ENCODE data around the gene SLCO2B1.

The SLCO2B1 gene

GRCh38 chr11:75135021-75135650 lies 15.8 kb upstream of the SLCO2B1 start:
- no peak for DNase-seq (ENCODE audit: low read depth, low spot score)
- TF ChIP-seq, protein P1, sequence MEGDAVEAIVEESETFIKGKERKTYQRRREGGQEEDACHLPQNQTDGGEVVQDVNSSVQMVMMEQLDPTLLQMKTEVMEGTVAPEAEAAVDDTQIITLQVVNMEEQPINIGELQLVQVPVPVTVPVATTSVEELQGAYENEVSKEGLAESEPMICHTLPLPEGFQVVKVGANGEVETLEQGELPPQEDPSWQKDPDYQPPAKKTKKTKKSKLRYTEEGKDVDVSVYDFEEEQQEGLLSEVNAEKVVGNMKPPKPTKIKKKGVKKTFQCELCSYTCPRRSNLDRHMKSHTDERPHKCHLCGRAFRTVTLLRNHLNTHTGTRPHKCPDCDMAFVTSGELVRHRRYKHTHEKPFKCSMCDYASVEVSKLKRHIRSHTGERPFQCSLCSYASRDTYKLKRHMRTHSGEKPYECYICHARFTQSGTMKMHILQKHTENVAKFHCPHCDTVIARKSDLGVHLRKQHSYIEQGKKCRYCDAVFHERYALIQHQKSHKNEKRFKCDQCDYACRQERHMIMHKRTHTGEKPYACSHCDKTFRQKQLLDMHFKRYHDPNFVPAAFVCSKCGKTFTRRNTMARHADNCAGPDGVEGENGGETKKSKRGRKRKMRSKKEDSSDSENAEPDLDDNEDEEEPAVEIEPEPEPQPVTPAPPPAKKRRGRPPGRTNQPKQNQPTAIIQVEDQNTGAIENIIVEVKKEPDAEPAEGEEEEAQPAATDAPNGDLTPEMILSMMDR (IDR thresholded peaks at IDR 0.05; ENCODE audit: low read depth, low read length): no peak
- in situ Hi-C loops (cut with HindIII; ENCODE audit: low sequenced_read_pairs): no loop called here
- no peak overlapping the region for H3K4me3 ChIP-seq (ENCODE audit: low read depth, low read length)

DNA sequence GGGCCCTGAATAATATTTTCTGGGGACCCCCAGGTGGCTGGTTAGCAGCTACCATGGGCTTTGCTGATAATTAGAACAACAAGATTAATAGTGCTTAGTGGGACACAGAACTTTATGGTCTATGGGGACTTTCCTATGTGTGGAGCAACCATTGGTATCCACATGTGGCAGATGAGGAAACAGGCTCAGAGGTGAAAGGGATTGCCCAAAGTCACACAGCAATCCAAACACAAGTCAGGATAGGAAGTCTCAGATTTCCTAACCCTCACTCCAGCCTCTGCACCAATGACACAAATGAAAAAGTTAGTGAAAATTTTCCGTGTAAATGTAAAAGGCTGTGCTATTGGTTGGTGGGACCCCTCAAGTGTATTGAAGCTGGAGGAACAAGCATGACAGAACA lies 15.3 kb upstream of the SLCO2B1 start:
- DNase-seq (ENCODE audit: low read depth, low spot score): no peak
- TF ChIP-seq, protein P1 (IDR thresholded peaks at IDR 0.05; ENCODE audit: low read depth, low read length): no peak
- H3K4me3 ChIP-seq (ENCODE audit: low read depth, low read length): no peak overlapping the region
- in situ Hi-C loops (cut with HindIII; ENCODE audit: low sequenced_read_pairs): no loop called here

- DNase-seq (ENCODE audit: low read depth, low spot score): peak; percentile 14
- H3K4me3 ChIP-seq (ENCODE audit: low read depth, low read length): no peak overlapping the region
- TF ChIP-seq, protein P1 (IDR thresholded peaks at IDR 0.05; ENCODE audit: low read depth, low read length): peak; percentile 96
- in situ Hi-C loops (cut with HindIII; ENCODE audit: low sequenced_read_pairs): no loop called here
These were observed 10.4 kb upstream of the SLCO2B1 start for GRCh38 chr11:75140269-75141138.

DNA sequence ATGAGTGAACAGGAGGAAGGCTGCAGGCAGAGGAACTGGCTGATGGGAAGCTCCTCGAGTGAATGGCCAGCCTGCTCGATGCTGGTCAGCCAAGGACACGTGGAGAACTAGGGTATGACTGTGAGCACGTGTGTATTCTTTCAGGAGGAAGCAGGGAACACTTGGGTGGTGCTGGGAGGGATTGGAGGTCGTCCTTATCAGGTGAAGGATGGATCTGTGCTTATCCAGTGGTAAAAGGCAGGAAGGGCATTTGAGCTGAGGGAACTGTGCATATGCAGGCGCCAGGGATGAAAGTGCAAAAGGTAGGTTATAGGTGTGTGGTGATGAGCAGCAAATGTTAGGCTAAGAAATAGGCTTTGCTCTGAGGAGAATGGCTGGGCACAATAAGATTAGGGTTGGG lies 9.7 kb upstream of the SLCO2B1 start:
- TF ChIP-seq, protein P1 (IDR thresholded peaks at IDR 0.05; ENCODE audit: low read depth, low read length): no peak
- H3K4me3 ChIP-seq (ENCODE audit: low read depth, low read length): no peak overlapping the region
- no peak for DNase-seq (ENCODE audit: low read depth, low spot score)
- in situ Hi-C loops (cut with HindIII; ENCODE audit: low sequenced_read_pairs): no loop called here

GRCh38 chr11:75142714-75143419 lies 8.0 kb upstream of the SLCO2B1 start:
- in situ Hi-C loops (cut with HindIII; ENCODE audit: low sequenced_read_pairs): no loop called here
- TF ChIP-seq, protein P1 (IDR thresholded peaks at IDR 0.05; ENCODE audit: low read depth, low read length): no peak
- no peak overlapping the region for H3K4me3 ChIP-seq (ENCODE audit: low read depth, low read length)
- peak; percentile 94 for DNase-seq (ENCODE audit: low read depth, low spot score)

- no peak for DNase-seq (ENCODE audit: low read depth, low spot score)
- H3K4me3 ChIP-seq (ENCODE audit: low read depth, low read length): no peak overlapping the region
- TF ChIP-seq, protein P1 (IDR thresholded peaks at IDR 0.05; ENCODE audit: low read depth, low read length): no peak
- in situ Hi-C loops (cut with HindIII; ENCODE audit: low sequenced_read_pairs): no loop called here
These were observed 7.5 kb upstream of the SLCO2B1 start for GRCh38 chr11:75143420-75143731.

All from astrocyte of the spinal cord (primary cell).